GM19099 (cell line): Measurements from ENCODE around the gene TNN.

Experiments used
- POLR2A ChIP-seq: IDR thresholded peaks from 3 replicates; pipeline ENCODE4 v1.6.1; 2011; ENCODE audit warnings: low read depth; ENCODE audit not compliant: insufficient read length; ENCODE audit errors: extremely low read depth

The TNN gene

DNA sequence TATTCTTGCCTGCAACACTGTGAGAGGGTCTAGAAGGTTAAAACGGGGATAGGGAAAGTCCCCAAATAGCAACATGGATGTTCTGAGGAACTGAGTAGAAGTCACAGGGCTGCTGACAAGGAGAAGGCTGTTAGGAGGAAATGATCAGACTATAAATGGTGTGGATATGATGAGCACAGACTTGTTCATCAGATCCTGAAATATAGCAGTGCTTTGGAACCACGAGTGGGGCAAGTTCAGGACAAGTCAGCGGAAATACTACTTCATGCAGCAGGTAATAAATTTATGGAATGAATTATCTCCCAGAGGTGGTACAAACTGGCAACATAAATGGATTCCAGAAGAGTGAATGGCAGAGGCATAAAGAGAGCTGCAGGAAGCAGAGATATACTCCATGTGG lies 128.2 kb downstream of the TNN start:
- no peak for TF ChIP-seq POLR2A

DNA sequence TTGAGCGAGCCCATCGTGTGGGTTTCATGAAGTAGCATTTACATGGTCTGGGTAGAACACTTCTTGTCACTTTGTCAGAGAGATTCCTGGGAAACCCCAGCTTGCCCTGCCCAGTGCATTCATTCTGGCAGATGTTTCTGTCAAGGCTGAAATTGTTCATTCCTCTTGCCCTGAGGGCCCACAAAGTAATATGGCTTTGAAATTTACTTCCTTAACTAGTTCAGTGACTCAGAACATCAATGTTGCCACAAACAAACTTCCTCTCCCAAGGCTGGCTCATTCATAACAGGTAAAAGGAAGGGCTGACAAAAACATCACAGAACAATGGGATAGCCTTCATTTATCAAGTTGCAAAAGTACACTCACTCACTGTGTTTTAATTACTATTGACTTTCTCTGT lies 129.9 kb downstream of the TNN start:
- no peak for TF ChIP-seq POLR2A
